ENCODE data around the gene CCDC3.

CCDC3 gene

DNA sequence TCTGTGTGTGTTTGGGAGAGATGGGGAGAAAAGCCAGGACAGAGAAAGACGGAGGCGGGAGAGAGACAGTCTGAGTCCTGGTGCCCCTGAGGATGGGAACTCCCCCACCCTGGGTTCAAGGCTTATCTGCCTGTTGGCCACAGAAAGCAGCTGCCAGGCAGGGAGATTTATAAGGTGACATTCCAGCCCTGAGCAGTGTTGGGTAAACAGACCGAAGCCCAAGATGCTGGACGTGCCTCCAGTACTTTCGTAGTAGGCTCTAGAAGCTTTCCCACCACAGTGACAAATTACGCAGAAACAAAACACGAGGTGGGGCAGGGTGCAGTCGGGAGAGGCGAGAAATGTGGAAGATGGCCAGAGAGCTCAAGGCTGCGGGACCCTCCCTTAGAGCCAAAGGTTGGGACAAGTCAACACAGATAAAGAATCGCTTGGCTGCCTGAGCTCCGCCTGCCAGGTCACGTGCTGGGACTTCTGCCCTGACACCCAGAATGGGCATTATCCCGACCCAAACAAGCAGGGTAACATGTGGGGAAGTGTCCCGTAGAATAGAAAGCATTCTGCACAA is 41.1 kb downstream of the CCDC3 start:
- TF ChIP-seq, protein P1, sequence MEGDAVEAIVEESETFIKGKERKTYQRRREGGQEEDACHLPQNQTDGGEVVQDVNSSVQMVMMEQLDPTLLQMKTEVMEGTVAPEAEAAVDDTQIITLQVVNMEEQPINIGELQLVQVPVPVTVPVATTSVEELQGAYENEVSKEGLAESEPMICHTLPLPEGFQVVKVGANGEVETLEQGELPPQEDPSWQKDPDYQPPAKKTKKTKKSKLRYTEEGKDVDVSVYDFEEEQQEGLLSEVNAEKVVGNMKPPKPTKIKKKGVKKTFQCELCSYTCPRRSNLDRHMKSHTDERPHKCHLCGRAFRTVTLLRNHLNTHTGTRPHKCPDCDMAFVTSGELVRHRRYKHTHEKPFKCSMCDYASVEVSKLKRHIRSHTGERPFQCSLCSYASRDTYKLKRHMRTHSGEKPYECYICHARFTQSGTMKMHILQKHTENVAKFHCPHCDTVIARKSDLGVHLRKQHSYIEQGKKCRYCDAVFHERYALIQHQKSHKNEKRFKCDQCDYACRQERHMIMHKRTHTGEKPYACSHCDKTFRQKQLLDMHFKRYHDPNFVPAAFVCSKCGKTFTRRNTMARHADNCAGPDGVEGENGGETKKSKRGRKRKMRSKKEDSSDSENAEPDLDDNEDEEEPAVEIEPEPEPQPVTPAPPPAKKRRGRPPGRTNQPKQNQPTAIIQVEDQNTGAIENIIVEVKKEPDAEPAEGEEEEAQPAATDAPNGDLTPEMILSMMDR (IDR thresholded peaks at IDR 0.05; ENCODE audit: borderline replicate concordance, control extremely low read depth, extremely low read depth, insufficient read depth, missing control alignments): no peak
- no peak for DNase-seq (ENCODE audit: low spot score)
- in situ Hi-C loops (cut with MboI; ENCODE audit: low sequenced_read_pairs, unreplicated experiment): no loop called here

DNA sequence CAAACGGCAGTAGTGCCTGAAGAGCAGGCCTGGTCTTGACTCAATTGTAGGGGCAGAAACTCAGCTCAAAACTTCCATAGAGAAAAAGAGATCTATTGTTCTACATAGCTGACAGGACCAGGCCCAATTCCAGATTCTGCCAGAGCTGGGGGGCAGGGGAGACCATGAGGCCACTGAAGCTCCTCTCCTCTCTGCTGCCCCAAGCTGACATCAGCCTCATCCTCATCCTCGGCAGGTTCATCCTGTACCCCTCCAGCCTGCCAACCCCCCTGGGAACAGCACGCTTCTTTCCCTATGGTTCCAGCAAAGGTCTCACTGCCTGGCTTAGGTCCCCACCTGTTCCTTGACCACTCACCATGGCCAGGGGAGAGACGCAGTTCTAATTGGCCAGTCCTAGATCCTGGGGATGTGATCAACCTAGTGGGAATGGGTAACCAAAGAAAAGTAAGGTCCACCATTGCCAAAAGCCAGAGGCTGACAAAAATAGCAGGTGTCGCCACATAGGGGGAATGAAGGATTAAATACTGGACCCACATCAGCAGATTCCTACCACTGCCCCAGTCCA is 42.9 kb downstream of the CCDC3 start:
- TF ChIP-seq, protein P1 (IDR thresholded peaks at IDR 0.05; ENCODE audit: borderline replicate concordance, control extremely low read depth, extremely low read depth, insufficient read depth, missing control alignments): no peak
- no peak for DNase-seq (ENCODE audit: low spot score)
- in situ Hi-C loops (cut with MboI; ENCODE audit: low sequenced_read_pairs, unreplicated experiment): no loop called here

DNA sequence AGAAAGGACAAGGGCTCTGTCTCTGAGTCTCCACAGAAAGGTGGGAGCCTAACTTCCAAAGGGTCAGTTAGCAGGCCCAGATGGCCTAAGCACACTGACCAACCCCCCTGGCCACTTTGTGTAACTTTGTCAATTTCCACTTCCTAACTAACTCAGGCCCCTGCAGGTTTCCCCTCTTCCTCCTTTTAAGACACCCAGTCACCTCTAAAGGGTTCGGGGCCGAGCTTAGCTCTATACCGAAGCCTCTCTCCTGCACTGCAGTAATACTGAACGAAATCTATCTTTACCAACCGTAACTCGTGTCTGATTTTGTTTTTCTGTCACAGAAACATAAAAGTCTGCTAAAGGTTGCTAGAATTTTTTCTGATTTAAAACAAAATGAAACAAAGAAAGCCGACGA is 44.4 kb downstream of the CCDC3 start:
- in situ Hi-C loops (cut with MboI; ENCODE audit: low sequenced_read_pairs, unreplicated experiment): no loop called here
- DNase-seq (ENCODE audit: low spot score): no peak

DNA sequence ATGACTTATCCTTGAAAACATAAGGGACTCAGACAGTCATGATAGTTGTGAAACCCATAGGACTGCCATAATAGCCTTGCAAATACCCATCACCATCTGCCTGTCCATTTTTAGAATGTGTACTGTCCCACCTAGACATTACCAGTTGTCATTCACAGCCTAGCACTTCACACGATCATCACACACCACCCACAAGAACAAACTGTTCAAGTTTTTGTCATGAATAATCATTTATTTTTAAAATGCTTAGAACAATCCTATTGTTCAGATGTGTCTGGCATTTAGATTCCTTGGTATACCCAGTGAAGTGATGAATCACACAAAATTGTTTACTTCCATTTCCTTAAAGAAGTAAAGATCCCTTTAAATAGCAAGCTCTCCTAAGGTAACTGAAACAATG is 46.6 kb downstream of the CCDC3 start:
- TF ChIP-seq, protein P1 (IDR thresholded peaks at IDR 0.05; ENCODE audit: borderline replicate concordance, control extremely low read depth, extremely low read depth, insufficient read depth, missing control alignments): no peak
- in situ Hi-C loops (cut with MboI; ENCODE audit: low sequenced_read_pairs, unreplicated experiment): no loop called here
- no peak for DNase-seq (ENCODE audit: low spot score)

More for the DNA sequence above, 44.4 kb downstream of the CCDC3 start:
- TF ChIP-seq, protein P1 (IDR thresholded peaks at IDR 0.05; ENCODE audit: borderline replicate concordance, control extremely low read depth, extremely low read depth, insufficient read depth, missing control alignments): no peak

DNA sequence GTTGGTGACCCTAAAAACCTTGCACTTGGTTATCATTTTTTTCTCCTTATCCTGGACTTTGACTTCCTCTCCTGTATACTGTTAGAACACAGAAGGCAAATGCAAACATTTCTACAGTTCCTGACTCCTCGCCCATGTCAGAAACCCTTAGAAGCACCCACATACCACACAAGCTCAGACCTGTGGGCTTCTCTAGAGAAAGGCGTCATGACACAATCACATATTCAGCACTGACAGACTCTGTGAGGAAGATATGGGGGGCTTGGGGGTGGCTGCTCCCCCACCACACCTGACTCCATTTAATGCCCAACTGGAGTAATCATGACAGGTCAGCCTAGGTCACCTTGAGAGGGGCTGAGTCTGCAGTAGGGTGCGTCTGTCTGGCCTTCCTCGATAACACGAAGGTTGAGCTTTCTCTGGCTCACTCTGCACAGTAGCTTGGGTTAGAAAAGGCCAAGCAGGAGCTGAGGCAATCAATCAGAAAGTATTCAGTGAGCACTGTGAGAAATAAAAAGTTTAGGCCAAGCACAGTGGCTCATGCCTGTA is 50.9 kb downstream of the CCDC3 start:
- DNase-seq (ENCODE audit: low spot score): no peak
- TF ChIP-seq, protein P1 (IDR thresholded peaks at IDR 0.05; ENCODE audit: borderline replicate concordance, control extremely low read depth, extremely low read depth, insufficient read depth, missing control alignments): no peak
- in situ Hi-C loops (cut with MboI; ENCODE audit: low sequenced_read_pairs, unreplicated experiment): no loop called here

DNA sequence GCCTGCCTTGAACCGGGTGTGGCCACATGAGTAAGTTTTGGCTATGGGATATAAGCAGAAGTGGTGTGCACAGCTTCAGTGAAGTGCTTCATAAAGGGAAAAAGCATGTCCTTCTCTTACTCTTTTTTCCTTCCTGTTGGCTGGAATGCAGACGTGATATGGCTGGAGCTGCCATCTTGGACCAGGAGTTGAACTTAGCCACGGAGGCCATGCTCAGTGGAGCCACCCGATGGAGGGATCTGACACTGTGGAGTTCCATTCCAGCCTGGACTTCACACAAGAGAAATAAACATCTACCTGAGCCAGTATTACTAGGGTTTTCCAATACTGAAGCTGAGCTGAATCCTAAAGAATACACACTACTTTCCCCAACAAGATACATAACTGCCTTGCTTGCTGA is 52.3 kb downstream of the CCDC3 start:
- in situ Hi-C loops (cut with MboI; ENCODE audit: low sequenced_read_pairs, unreplicated experiment): no loop called here
- DNase-seq (ENCODE audit: low spot score): no peak
- TF ChIP-seq, protein P1 (IDR thresholded peaks at IDR 0.05; ENCODE audit: borderline replicate concordance, control extremely low read depth, extremely low read depth, insufficient read depth, missing control alignments): no peak

Measured in GM13976 (cell line).